NCI-H510A (cell line): Measurements from ENCODE around the gene ASPRV1.

Experiments used
- DNase-seq: peaks from one replicate; lab custom pipeline; 2025; lab: John Stamatoyannopoulos, UW

Gene ASPRV1

GRCh38 chr2:69940691-69941090 lies 20.7 kb downstream of the ASPRV1 start:
- DNase-seq: no peak

- DNase-seq: no peak
Measured at GRCh38 chr2:69939722-69940121, 21.7 kb downstream of the ASPRV1 start.

GRCh38 chr2:69937968-69938367 lies 23.5 kb downstream of the ASPRV1 start:
- no peak for DNase-seq

GRCh38 chr2:69936906-69937305 lies 24.5 kb downstream of the ASPRV1 start:
- DNase-seq: no peak

GRCh38 chr2:69935011-69935410 lies 26.4 kb downstream of the ASPRV1 start:
- DNase-seq: no peak

GRCh38 chr2:69934614-69934908 lies 26.9 kb downstream of the ASPRV1 start:
- DNase-seq: no peak

GRCh38 chr2:69933839-69934613 lies 27.4 kb downstream of the ASPRV1 start:
- DNase-seq: no peak

GRCh38 chr2:69933254-69933828 lies 28.1 kb downstream of the ASPRV1 start:
- no peak for DNase-seq

- no peak for DNase-seq
Measured at GRCh38 chr2:69932596-69932922, 28.9 kb downstream of the ASPRV1 start.

- DNase-seq: no peak
Measured at GRCh38 chr2:69931832-69932595, 29.4 kb downstream of the ASPRV1 start.

GRCh38 chr2:69926849-69927515 lies 34.4 kb downstream of the ASPRV1 start:
- no peak for DNase-seq

- DNase-seq: no peak
Measured at GRCh38 chr2:69923116-69923515, 38.3 kb downstream of the ASPRV1 start.

- DNase-seq: no peak
Measured at GRCh38 chr2:69918401-69918800, 43.0 kb downstream of the ASPRV1 start.

GRCh38 chr2:69917852-69918251 lies 43.6 kb downstream of the ASPRV1 start:
- no peak for DNase-seq

GRCh38 chr2:69916106-69916505 lies 45.3 kb downstream of the ASPRV1 start:
- DNase-seq: no peak

- DNase-seq: peak; percentile 8
Measured at GRCh38 chr2:69914950-69915945, 46.2 kb downstream of the ASPRV1 start, which contains the start of gene MXD1. TSS of gene MXD1 (plus strand) at chr2:69915109. CDS start at chr2:69915331, 222 bp downstream.

- peak; percentile 100 for DNase-seq
Measured at GRCh38 chr2:69914164-69914949, 47.1 kb downstream of the ASPRV1 start.

GRCh38 chr2:69911985-69912563 lies 49.4 kb downstream of the ASPRV1 start:
- peak; percentile 5 for DNase-seq
